IgD-negative memory B cell (primary cell): ENCODE measurements around the gene CCDC150. TPM values are rescaled to one million over a fixed set of nuclear protein-coding genes. Genes with fewer than 3 reads are reported as not detected.
A peak's percentile ranks its signal among the peaks of the same experiment; 100 is the strongest.
"Not testable (repeated sequence)": the region's sequence is repeated elsewhere in the genome, so short reads cannot be mapped to it uniquely, and the experiment has no call there.

Experiments
- H3K27ac Mint-ChIP-seq, 3 donors: one replicate each; pipeline ENCODE4 v1.8.0; 2020 to 2022; ENCODE audit warnings: mild to moderate bottlenecking in 3 of 3, mixed read lengths in 3 of 3, moderate library complexity in 1 of 3
- H3K27me3 Mint-ChIP-seq: one replicate; pipeline ENCODE4 v1.8.0; 2021; ENCODE audit warnings: mixed read lengths
- H3K36me3 Mint-ChIP-seq: one replicate; pipeline ENCODE4 v1.8.0; 2020; ENCODE audit warnings: mild to moderate bottlenecking, mixed read lengths
- H3K4me1 Mint-ChIP-seq, 3 donors: one replicate each; pipeline ENCODE4 v1.8.0; 2020 to 2022; ENCODE audit warnings: mixed read lengths in 3 of 3, mild to moderate bottlenecking in 1 of 3
- H3K4me3 Mint-ChIP-seq, 4 donors: one replicate each; pipeline ENCODE4 v1.8.0; 2020 to 2022; ENCODE audit warnings: mild to moderate bottlenecking in 4 of 4, mixed read lengths in 4 of 4, moderate library complexity in 3 of 4
- H3K9me3 Mint-ChIP-seq, 3 donors: one replicate each; pipeline ENCODE4 v1.8.0; 2020 to 2021; ENCODE audit warnings: mixed read lengths in 3 of 3, mild to moderate bottlenecking in 1 of 3
- polyA plus RNA-seq: library from polyadenylated mRNA; unstranded; fragments of 300-500 nt; fragmentation: Illumina TruSeq; gene quantifications from one replicate; pipeline ENCODE4 v1.2.3, GENCODE V29; 2021

CCDC150 gene
- polyA plus RNA-seq, 1 donor from 2014 or later = 0.63 TPM

GRCh38 chr2:196607073-196607472 lies 32.4 kb upstream of the CCDC150 start:
- Mint-ChIP-seq H3K36me3 (peaks cover 2% of the 10 kb centered on the region), H3K9me3 (peaks cover 0 to 2% (median 0%) of the 10 kb centered on the region in 3 donors), H3K4me3 (no peak overlapping the region), H3K4me1 (no peaks in the 10 kb centered on the region), H3K27ac (no peak overlapping the region), H3K27me3 (peaks cover 8% of the 10 kb centered on the region)

- H3K27me3 Mint-ChIP-seq, H3K36me3 Mint-ChIP-seq, H3K4me3 Mint-ChIP-seq, H3K9me3 Mint-ChIP-seq, H3K27ac Mint-ChIP-seq, H3K4me1 Mint-ChIP-seq: not testable (repeated sequence)
These were observed 31.6 kb upstream of the CCDC150 start for GRCh38 chr2:196607896-196608295.

GRCh38 chr2:196609806-196610205 lies 29.7 kb upstream of the CCDC150 start:
- Mint-ChIP-seq H3K9me3 (peaks cover 0 to 2% (median 0%) of the 10 kb centered on the region in 3 donors), H3K4me3 (no peak overlapping the region), H3K27me3 (peaks cover 1% of the 10 kb centered on the region), H3K4me1 (no peaks in the 10 kb centered on the region), H3K27ac (no peak overlapping the region), H3K36me3 (no peaks in the 10 kb centered on the region)

- H3K36me3 Mint-ChIP-seq = no peaks in the 10 kb centered on the region
- no peaks in the 10 kb centered on the region for H3K4me1 Mint-ChIP-seq
- H3K9me3 Mint-ChIP-seq = no peaks in the 10 kb centered on the region
- peak overlapping the region in 1 of 3 donors; percentile 57 for H3K27ac Mint-ChIP-seq
- peaks cover 1% of the 10 kb centered on the region for H3K27me3 Mint-ChIP-seq
- H3K4me3 Mint-ChIP-seq = no peak overlapping the region
These were observed 28.7 kb upstream of the CCDC150 start for GRCh38 chr2:196610796-196611195.

GRCh38 chr2:196613302-196613701 lies 26.2 kb upstream of the CCDC150 start:
- H3K27me3 Mint-ChIP-seq = peaks cover 1% of the 10 kb centered on the region
- H3K27ac Mint-ChIP-seq = no peak overlapping the region
- H3K36me3 Mint-ChIP-seq = no peaks in the 10 kb centered on the region
- H3K9me3 Mint-ChIP-seq = no peaks in the 10 kb centered on the region
- no peak overlapping the region for H3K4me3 Mint-ChIP-seq
- no peaks in the 10 kb centered on the region for H3K4me1 Mint-ChIP-seq

- Mint-ChIP-seq H3K4me1 (no peaks in the 10 kb centered on the region), H3K27ac (no peak overlapping the region), H3K36me3 (no peaks in the 10 kb centered on the region), H3K9me3 (no peaks in the 10 kb centered on the region), H3K27me3 (peaks cover 9% of the 10 kb centered on the region), H3K4me3 (no peak overlapping the region)
These were observed 22.1 kb upstream of the CCDC150 start for GRCh38 chr2:196617430-196617829.

GRCh38 chr2:196618661-196619060 lies 20.9 kb upstream of the CCDC150 start:
- Mint-ChIP-seq H3K36me3 (no peaks in the 10 kb centered on the region), H3K4me3 (no peak overlapping the region), H3K4me1 (no peaks in the 10 kb centered on the region), H3K27ac (no peak overlapping the region), H3K9me3 (peaks cover 5 to 9% (median 5%) of the 10 kb centered on the region in 3 donors), H3K27me3 (peaks cover 9% of the 10 kb centered on the region)

- Mint-ChIP-seq H3K27me3 (no peaks in the 10 kb centered on the region), H3K9me3 (peaks cover 4 to 11% (median 7%) of the 10 kb centered on the region in 3 donors), H3K36me3 (peaks cover 2% of the 10 kb centered on the region), H3K4me3 (peak overlapping the region in 1 of 4 donors; percentile 52), H3K27ac (no peak overlapping the region), H3K4me1 (no peaks in the 10 kb centered on the region)
These were observed 9.0 kb upstream of the CCDC150 start for GRCh38 chr2:196630531-196630930.

GRCh38 chr2:196635156-196635555 lies 4.4 kb upstream of the CCDC150 start:
- Mint-ChIP-seq H3K27ac (no peak overlapping the region), H3K36me3 (no peaks in the 10 kb centered on the region), H3K27me3 (peaks cover 3% of the 10 kb centered on the region), H3K4me1 (peaks cover 0 to 9% (median 8%) of the 10 kb centered on the region in 3 donors), H3K9me3 (peaks cover 3 to 9% (median 4%) of the 10 kb centered on the region in 3 donors), H3K4me3 (no peak overlapping the region)

- peak overlapping the region; percentile 88 to 96 (median 92) for H3K4me3 Mint-ChIP-seq
- peak overlapping the region in 1 of 3 donors; percentile 65 for H3K27ac Mint-ChIP-seq
- H3K4me1 Mint-ChIP-seq = peaks cover 5 to 18% (median 13%) of the 10 kb centered on the region in 3 donors
- no peaks in the 10 kb centered on the region for H3K9me3 Mint-ChIP-seq
- H3K36me3 Mint-ChIP-seq = no peaks in the 10 kb centered on the region
- peaks cover 3% of the 10 kb centered on the region for H3K27me3 Mint-ChIP-seq
These were observed 750 bp upstream of the CCDC150 start for GRCh38 chr2:196638765-196639164.

- no peaks in the 10 kb centered on the region for H3K9me3 Mint-ChIP-seq
- peak overlapping the region; percentile 88 to 96 (median 92) for H3K4me3 Mint-ChIP-seq
- peak overlapping the region in 2 of 3 donors; percentile 25 to 84 for H3K27ac Mint-ChIP-seq
- peaks cover 5 to 18% (median 13%) of the 10 kb centered on the region in 3 donors for H3K4me1 Mint-ChIP-seq
- H3K27me3 Mint-ChIP-seq = peaks cover 3% of the 10 kb centered on the region
- no peaks in the 10 kb centered on the region for H3K36me3 Mint-ChIP-seq
These were observed 575 bp downstream of the CCDC150 start for GRCh38 chr2:196640031-196640548.

GRCh38 chr2:196649202-196649601 lies 9.7 kb downstream of the CCDC150 start:
- H3K27me3 Mint-ChIP-seq = no peaks in the 10 kb centered on the region
- H3K36me3 Mint-ChIP-seq = peaks cover 1% of the 10 kb centered on the region

GRCh38 chr2:196651387-196652094 lies 12.0 kb downstream of the CCDC150 start:
- Mint-ChIP-seq H3K4me1 (no peaks in the 10 kb centered on the region), H3K9me3 (peaks cover 9 to 47% (median 24%) of the 10 kb centered on the region in 3 donors), H3K36me3 (peaks cover 1% of the 10 kb centered on the region), H3K27me3 (no peaks in the 10 kb centered on the region), H3K27ac (no peak overlapping the region), H3K4me3 (no peak overlapping the region)

More at GRCh38 chr2:196649202-196649601, 9.7 kb downstream of the CCDC150 start:
- Mint-ChIP-seq H3K4me1 (no peaks in the 10 kb centered on the region), H3K4me3 (no peak overlapping the region), H3K27ac (no peak overlapping the region), H3K9me3 (peaks cover 9 to 40% (median 24%) of the 10 kb centered on the region in 3 donors)

- Mint-ChIP-seq H3K36me3 (peaks cover 1% of the 10 kb centered on the region), H3K27me3 (no peaks in the 10 kb centered on the region), H3K4me1 (no peaks in the 10 kb centered on the region), H3K4me3 (no peak overlapping the region), H3K9me3 (peaks cover 9 to 47% (median 24%) of the 10 kb centered on the region in 3 donors), H3K27ac (no peak overlapping the region)
These were observed 13.4 kb downstream of the CCDC150 start for GRCh38 chr2:196652869-196653268.

- Mint-ChIP-seq H3K27ac (no peak overlapping the region), H3K36me3 (peaks cover 5% of the 10 kb centered on the region), H3K4me1 (no peaks in the 10 kb centered on the region), H3K9me3 (peaks cover 9 to 47% (median 24%) of the 10 kb centered on the region in 3 donors), H3K4me3 (no peak overlapping the region), H3K27me3 (no peaks in the 10 kb centered on the region)
These were observed 14.3 kb downstream of the CCDC150 start for GRCh38 chr2:196653843-196654242.

- Mint-ChIP-seq H3K9me3 (peaks cover 6 to 30% (median 17%) of the 10 kb centered on the region in 3 donors), H3K36me3 (peaks cover 7% of the 10 kb centered on the region), H3K27me3 (no peaks in the 10 kb centered on the region), H3K27ac (no peak overlapping the region), H3K4me1 (no peaks in the 10 kb centered on the region), H3K4me3 (no peak overlapping the region)
These were observed 16.2 kb downstream of the CCDC150 start for GRCh38 chr2:196655761-196656160.
